Caco-2 (cell line): ENCODE data around the gene SLC7A1. TPM values are rescaled to one million over a fixed set of nuclear protein-coding genes. Genes with fewer than 3 reads are reported as not detected.

Experiments used
- BruUV-seq: library from RNA; stranded (reverse); fragments of 400-500 nt; replicated peaks from 2 replicates; lab custom pipeline; 2021; lab: Mats Ljungman, UMichigan
- CTCF ChIA-PET: fragments of 300-600 bp; sonication (Branson Sonifier 250); formaldehyde crosslinking; loops from one replicate; lab custom pipeline; 2022; ENCODE audit warnings: antibody characterized with exemption; lab: Charles Lee
- POLR2A ChIA-PET: fragments of 300-600 bp; sonication (Branson Sonifier 250); formaldehyde crosslinking; loops from one replicate; lab custom pipeline; 2022; ENCODE audit warnings: antibody characterized with exemption; lab: Charles Lee
- DNase-seq, 2 experiments: peaks; one replicate each; pipeline versions ENCODE4 v3.0.0 to v3.0.0-alpha.2; 2020 to 2022
- H3K27me3 ChIP-seq: replicated peaks from 2 replicates; pipeline ENCODE4 v1.6.0; 2011; ENCODE audit warnings: low read length; ENCODE audit not compliant: control insufficient read depth, insufficient read depth
- H3K36me3 ChIP-seq: 2 replicates; pipeline ENCODE4 v1.5.1; 2011; ENCODE audit warnings: low read length; ENCODE audit not compliant: control insufficient read depth, insufficient read depth
- H3K4me1 ChIP-seq: fragments of 250-450 bp; sonication (Bioruptor Pico); 2 replicates; pipeline ENCODE4 v1.5.1; 2020; ENCODE audit warnings: mild to moderate bottlenecking
- H3K4me3 ChIP-seq: 2 replicates; pipeline ENCODE4 v1.5.1; 2011; ENCODE audit warnings: low read depth, mild to moderate bottlenecking, control low read depth, low read length
- H3K9me3 ChIP-seq: fragments of 250-450 bp; sonication (Bioruptor Pico); 2 replicates; pipeline ENCODE4 v1.5.1; 2020; ENCODE audit warnings: mild to moderate bottlenecking, moderate library complexity
- H3K27ac Mint-ChIP-seq: one replicate; pipeline ENCODE4 v1.8.0; 2022; ENCODE audit warnings: mixed read lengths; ENCODE audit not compliant: unreplicated experiment
- H3K27me3 Mint-ChIP-seq: one replicate; pipeline ENCODE4 v1.8.0; 2022; ENCODE audit warnings: mixed read lengths; ENCODE audit not compliant: insufficient read depth, unreplicated experiment
- H3K36me3 Mint-ChIP-seq: one replicate; pipeline ENCODE4 v1.8.0; 2022; ENCODE audit warnings: mild to moderate bottlenecking, mixed read lengths; ENCODE audit not compliant: insufficient read depth, unreplicated experiment
- H3K4me1 Mint-ChIP-seq: one replicate; pipeline ENCODE4 v1.8.0; 2022; ENCODE audit warnings: low read depth, mixed read lengths; ENCODE audit not compliant: unreplicated experiment
- H3K4me3 Mint-ChIP-seq: one replicate; pipeline ENCODE4 v1.8.0; 2022; ENCODE audit warnings: mild to moderate bottlenecking, moderate library complexity, mixed read lengths; ENCODE audit not compliant: unreplicated experiment
- H3K9me3 Mint-ChIP-seq: one replicate; pipeline ENCODE4 v1.8.0; 2022; ENCODE audit warnings: mixed read lengths; ENCODE audit not compliant: unreplicated experiment
- CTCF ChIP-seq, 2 experiments: fragments of 200-600 bp in 1 of 2; IDR thresholded peaks; 1 replicate in 1 of 2; 2 replicates in 1 of 2; pipeline versions ENCODE4 v1.5.1 to v1.8.0; 2011 to 2022; ENCODE audit warnings: antibody characterized with exemption in 1 of 2, control low read depth in 1 of 2, inconsistent platforms in 1 of 2, low read depth in 1 of 2, low read length in 1 of 2, mild to moderate bottlenecking in 1 of 2, moderate library complexity in 1 of 2; ENCODE audit not compliant: insufficient read depth in 1 of 2, severe bottlenecking in 1 of 2, unreplicated experiment in 1 of 2
- intact Hi-C: fragments of 100-400 bp; cut with micrococcal nuclease; formaldehyde crosslinking; loops from one replicate; pipeline ENCODE4 v1.10.0; 2022; ENCODE audit not compliant: unreplicated experiment
- total RNA-seq: library from RNA; stranded (reverse); gene quantifications from 2 replicates; pipeline ENCODE4 v1.2.3, GENCODE V29; 2022

Gene SLC7A1
- total RNA-seq, 1 experiment from 2014 or later: 180 TPM

GRCh38 chr13:29481603-29482002 is 113.9 kb downstream of the SLC7A1 start:
- Mint-ChIP-seq H3K9me3 (no peaks in the 10 kb centered on the region), H3K4me3 (no peak overlapping the region), H3K27ac (no peak overlapping the region), H3K4me1 (peaks cover 7% of the 10 kb centered on the region), H3K36me3 (no peaks in the 10 kb centered on the region), H3K27me3 (peaks cover 8% of the 10 kb centered on the region)
- Histone ChIP-seq H3K4me1 (peaks cover 5% of the 10 kb centered on the region), H3K27me3 (no peaks in the 10 kb centered on the region), H3K9me3 (no peaks in the 10 kb centered on the region), H3K4me3 (no peak overlapping the region), H3K36me3 (no peaks in the 10 kb centered on the region)
- no TSS peak for BruUV-seq
- DNase-seq: no peak
- TF ChIP-seq CTCF (IDR thresholded peaks at IDR 0.05; ENCODE audit: insufficient read depth in 1 of 2, low read depth in 1 of 2, low read length in 1 of 2, severe bottlenecking in 1 of 2, unreplicated experiment in 1 of 2): no peak
- CTCF ChIA-PET: interaction anchor here (0.6 kb wide), 1 partner anchor 13 kb away, joined by 7 read pairs; no protein-coding TSS in a partner anchor
- intact Hi-C loops: no loop called here
- POLR2A ChIA-PET: no interaction called here

- peaks cover 5% of the 10 kb centered on the region for H3K4me1 ChIP-seq
- H3K27ac Mint-ChIP-seq: no peak overlapping the region
- H3K27me3 Mint-ChIP-seq: peaks cover 6% of the 10 kb centered on the region
- H3K9me3 ChIP-seq: no peaks in the 10 kb centered on the region
- H3K4me3 Mint-ChIP-seq: no peak overlapping the region
- intact Hi-C loops: no loop called here
- DNase-seq: no peak
- H3K4me3 ChIP-seq: no peak overlapping the region
- H3K27me3 ChIP-seq: no peaks in the 10 kb centered on the region
- H3K36me3 ChIP-seq: no peaks in the 10 kb centered on the region
- ChIA-PET POLR2A (no interaction called here), CTCF (no interaction called here)
- H3K4me1 Mint-ChIP-seq: peaks cover 7% of the 10 kb centered on the region
- H3K36me3 Mint-ChIP-seq: no peaks in the 10 kb centered on the region
- BruUV-seq: no TSS peak
- no peaks in the 10 kb centered on the region for H3K9me3 Mint-ChIP-seq
- TF ChIP-seq CTCF (IDR thresholded peaks at IDR 0.05; ENCODE audit: insufficient read depth in 1 of 2, low read depth in 1 of 2, low read length in 1 of 2, severe bottlenecking in 1 of 2, unreplicated experiment in 1 of 2): no peak
Observed at GRCh38 chr13:29480893-29481525, 114.5 kb downstream of the SLC7A1 start.

- intact Hi-C loops: loop anchor here (10.0 kb wide), 1 partner anchor 185 kb away; no protein-coding TSS in a partner anchor
- Histone ChIP-seq H3K27me3 (no peaks in the 10 kb centered on the region), H3K4me3 (no peak overlapping the region), H3K9me3 (no peaks in the 10 kb centered on the region), H3K4me1 (peaks cover 5% of the 10 kb centered on the region), H3K36me3 (no peaks in the 10 kb centered on the region)
- no peak for DNase-seq
- Mint-ChIP-seq H3K27me3 (peaks cover 3% of the 10 kb centered on the region), H3K27ac (no peak overlapping the region), H3K4me1 (peaks cover 7% of the 10 kb centered on the region), H3K36me3 (no peaks in the 10 kb centered on the region), H3K4me3 (no peak overlapping the region), H3K9me3 (no peaks in the 10 kb centered on the region)
- no TSS peak for BruUV-seq
- CTCF ChIA-PET: no interaction called here
- TF ChIP-seq CTCF (IDR thresholded peaks at IDR 0.05; ENCODE audit: insufficient read depth in 1 of 2, low read depth in 1 of 2, low read length in 1 of 2, severe bottlenecking in 1 of 2, unreplicated experiment in 1 of 2): no peak
- POLR2A ChIA-PET: no interaction called here
Observed at GRCh38 chr13:29479716-29480492, 115.6 kb downstream of the SLC7A1 start.
